PFSK-1 (cell line): ENCODE results near the gene SMIM43.

Experiments
- POLR2AphosphoS5 ChIP-seq: IDR thresholded peaks from 2 replicates; pipeline ENCODE4 v1.6.1; 2012; ENCODE audit warnings: low read depth, mild to moderate bottlenecking, control low read depth, low read length, moderate library complexity
- SIN3A ChIP-seq: IDR thresholded peaks from 2 replicates; pipeline ENCODE4 v1.6.1; 2012; ENCODE audit warnings: mild to moderate bottlenecking, low read length, moderate library complexity, borderline replicate concordance; ENCODE audit not compliant: insufficient read depth
- TF ChIP-seq, protein P1 (sequence below), 2 experiments: IDR thresholded peaks; 2 replicates each; pipeline versions ENCODE4 v1.6.1 to v1.8.0; 2011 to 2012; ENCODE audit warnings: low read depth in 2 of 2, low read length in 2 of 2, control low read depth in 1 of 2, inconsistent platforms in 1 of 2, mild to moderate bottlenecking in 1 of 2, moderate library complexity in 1 of 2; ENCODE audit not compliant: insufficient read depth in 1 of 2

- TF ChIP-seq, protein P1, sequence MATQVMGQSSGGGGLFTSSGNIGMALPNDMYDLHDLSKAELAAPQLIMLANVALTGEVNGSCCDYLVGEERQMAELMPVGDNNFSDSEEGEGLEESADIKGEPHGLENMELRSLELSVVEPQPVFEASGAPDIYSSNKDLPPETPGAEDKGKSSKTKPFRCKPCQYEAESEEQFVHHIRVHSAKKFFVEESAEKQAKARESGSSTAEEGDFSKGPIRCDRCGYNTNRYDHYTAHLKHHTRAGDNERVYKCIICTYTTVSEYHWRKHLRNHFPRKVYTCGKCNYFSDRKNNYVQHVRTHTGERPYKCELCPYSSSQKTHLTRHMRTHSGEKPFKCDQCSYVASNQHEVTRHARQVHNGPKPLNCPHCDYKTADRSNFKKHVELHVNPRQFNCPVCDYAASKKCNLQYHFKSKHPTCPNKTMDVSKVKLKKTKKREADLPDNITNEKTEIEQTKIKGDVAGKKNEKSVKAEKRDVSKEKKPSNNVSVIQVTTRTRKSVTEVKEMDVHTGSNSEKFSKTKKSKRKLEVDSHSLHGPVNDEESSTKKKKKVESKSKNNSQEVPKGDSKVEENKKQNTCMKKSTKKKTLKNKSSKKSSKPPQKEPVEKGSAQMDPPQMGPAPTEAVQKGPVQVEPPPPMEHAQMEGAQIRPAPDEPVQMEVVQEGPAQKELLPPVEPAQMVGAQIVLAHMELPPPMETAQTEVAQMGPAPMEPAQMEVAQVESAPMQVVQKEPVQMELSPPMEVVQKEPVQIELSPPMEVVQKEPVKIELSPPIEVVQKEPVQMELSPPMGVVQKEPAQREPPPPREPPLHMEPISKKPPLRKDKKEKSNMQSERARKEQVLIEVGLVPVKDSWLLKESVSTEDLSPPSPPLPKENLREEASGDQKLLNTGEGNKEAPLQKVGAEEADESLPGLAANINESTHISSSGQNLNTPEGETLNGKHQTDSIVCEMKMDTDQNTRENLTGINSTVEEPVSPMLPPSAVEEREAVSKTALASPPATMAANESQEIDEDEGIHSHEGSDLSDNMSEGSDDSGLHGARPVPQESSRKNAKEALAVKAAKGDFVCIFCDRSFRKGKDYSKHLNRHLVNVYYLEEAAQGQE (IDR thresholded peaks at IDR 0.05; ENCODE audit: insufficient read depth in 1 of 2, low read depth in 2 of 2, low read length in 2 of 2), result no peak
- TF ChIP-seq SIN3A (no peak), POLR2AphosphoS5 (no peak)
Measured at GRCh38 chr4:121740796-121741409, 24.1 kb downstream of the SMIM43 start.
